Measurements from ENCODE around the gene PODN.

PODN gene

GRCh38 chr1:53123453-53124140 is 61.6 kb downstream of the PODN start:
- Histone ChIP-seq H3K4me3 (ENCODE audit: low read length) (no peak overlapping the region), H3K79me2 (ENCODE audit: low read length) (no peaks in the 10 kb centered on the region), H3K9me3 (ENCODE audit: insufficient read depth, low read length) (no peaks in the 10 kb centered on the region), H3K36me3 (replicated peaks; ENCODE audit: low read depth, low read length) (no peaks in the 10 kb centered on the region), H4K20me1 (ENCODE audit: insufficient read depth, low read length) (no peaks in the 10 kb centered on the region), H3K9ac (ENCODE audit: low read length) (no peak overlapping the region), H3K4me2 (ENCODE audit: low read length) (no peak overlapping the region), H3K4me1 (ENCODE audit: low read length) (no peaks in the 10 kb centered on the region), H2AFZ (ENCODE audit: low read depth, low read length) (no peak overlapping the region), H3K27me3 (ENCODE audit: low read depth, low read length) (no peaks in the 10 kb centered on the region), H3K27ac (ENCODE audit: low read length) (no peak overlapping the region)
- TF ChIP-seq EZH2phosphoT487 (IDR thresholded peaks at IDR 0.05; ENCODE audit: low read depth) (no peak), CTCF (IDR thresholded peaks at IDR 0.05; ENCODE audit: low read depth, low read length) (no peak)

- Histone ChIP-seq H3K4me1 (ENCODE audit: low read length) (no peaks in the 10 kb centered on the region), H3K27ac (ENCODE audit: low read length) (no peak overlapping the region), H2AFZ (ENCODE audit: low read depth, low read length) (no peak overlapping the region), H3K36me3 (replicated peaks; ENCODE audit: low read depth, low read length) (no peaks in the 10 kb centered on the region), H3K9me3 (ENCODE audit: insufficient read depth, low read length) (no peaks in the 10 kb centered on the region), H3K4me3 (ENCODE audit: low read length) (no peak overlapping the region), H3K27me3 (ENCODE audit: low read depth, low read length) (no peaks in the 10 kb centered on the region), H3K9ac (ENCODE audit: low read length) (no peak overlapping the region), H4K20me1 (ENCODE audit: insufficient read depth, low read length) (no peaks in the 10 kb centered on the region), H3K4me2 (ENCODE audit: low read length) (no peak overlapping the region), H3K79me2 (ENCODE audit: low read length) (no peaks in the 10 kb centered on the region)
- TF ChIP-seq EZH2phosphoT487 (IDR thresholded peaks at IDR 0.05; ENCODE audit: low read depth) (no peak), CTCF (IDR thresholded peaks at IDR 0.05; ENCODE audit: low read depth, low read length) (no peak)
Observed at GRCh38 chr1:53125122-53125521, 63.1 kb downstream of the PODN start.

- H2AFZ ChIP-seq (ENCODE audit: low read depth, low read length) = no peak overlapping the region
- H3K4me2 ChIP-seq (ENCODE audit: low read length) = no peak overlapping the region
- no peaks in the 10 kb centered on the region for H3K4me1 ChIP-seq (ENCODE audit: low read length)
- no peaks in the 10 kb centered on the region for H3K27me3 ChIP-seq (ENCODE audit: low read depth, low read length)
- H3K9me3 ChIP-seq (ENCODE audit: insufficient read depth, low read length) = no peaks in the 10 kb centered on the region
- no peaks in the 10 kb centered on the region for H3K36me3 ChIP-seq (replicated peaks; ENCODE audit: low read depth, low read length)
- no peak overlapping the region for H3K9ac ChIP-seq (ENCODE audit: low read length)
- H4K20me1 ChIP-seq (ENCODE audit: insufficient read depth, low read length) = no peaks in the 10 kb centered on the region
- H3K4me3 ChIP-seq (ENCODE audit: low read length) = no peak overlapping the region
- H3K79me2 ChIP-seq (ENCODE audit: low read length) = no peaks in the 10 kb centered on the region
- no peak overlapping the region for H3K27ac ChIP-seq (ENCODE audit: low read length)
- TF ChIP-seq EZH2phosphoT487 (IDR thresholded peaks at IDR 0.05; ENCODE audit: low read depth) (no peak), CTCF (IDR thresholded peaks at IDR 0.05; ENCODE audit: low read depth, low read length) (no peak)
Observed at GRCh38 chr1:53125623-53126360, 63.8 kb downstream of the PODN start.

GRCh38 chr1:53126495-53126894 is 64.5 kb downstream of the PODN start:
- Histone ChIP-seq H3K9me3 (ENCODE audit: insufficient read depth, low read length) (no peaks in the 10 kb centered on the region), H4K20me1 (ENCODE audit: insufficient read depth, low read length) (no peaks in the 10 kb centered on the region), H3K27ac (ENCODE audit: low read length) (no peak overlapping the region)

More at GRCh38 chr1:53126495-53126894, 64.5 kb downstream of the PODN start:
- H3K79me2 ChIP-seq (ENCODE audit: low read length) = no peaks in the 10 kb centered on the region
- TF ChIP-seq EZH2phosphoT487 (IDR thresholded peaks at IDR 0.05; ENCODE audit: low read depth) = no peak
- TF ChIP-seq CTCF (IDR thresholded peaks at IDR 0.05; ENCODE audit: low read depth, low read length) = no peak
- H3K36me3 ChIP-seq (replicated peaks; ENCODE audit: low read depth, low read length) = no peaks in the 10 kb centered on the region
- no peak overlapping the region for H3K4me2 ChIP-seq (ENCODE audit: low read length)
- H3K4me3 ChIP-seq (ENCODE audit: low read length) = no peak overlapping the region
- no peak overlapping the region for H3K9ac ChIP-seq (ENCODE audit: low read length)
- no peaks in the 10 kb centered on the region for H3K27me3 ChIP-seq (ENCODE audit: low read depth, low read length)
- no peak overlapping the region for H2AFZ ChIP-seq (ENCODE audit: low read depth, low read length)
- no peaks in the 10 kb centered on the region for H3K4me1 ChIP-seq (ENCODE audit: low read length)
